NCI-H2196 treated with DMSO at 0.1 percent for 48 hours (cell line): ENCODE data around the gene CD48.
"Not testable (repeated sequence)": the region's sequence is repeated elsewhere in the genome, so short reads cannot be mapped to it uniquely, and the experiment has no call there.

Experiments
- DNase-seq: peaks from one replicate; lab custom pipeline; 2025; ENCODE audit not compliant: unreplicated experiment; lab: John Stamatoyannopoulos, UW

Gene CD48

GRCh38 chr1:160656737-160657136, 54.9 kb downstream of the CD48 start:
- no peak for DNase-seq

GRCh38 chr1:160653620-160654016, 58.0 kb downstream of the CD48 start:
- DNase-seq: no peak

GRCh38 chr1:160652924-160653619, 58.5 kb downstream of the CD48 start:
- DNase-seq: no peak

- DNase-seq: not testable (repeated sequence)
Observed at GRCh38 chr1:160652065-160652641, 59.5 kb downstream of the CD48 start.

GRCh38 chr1:160651433-160652064, 60.1 kb downstream of the CD48 start:
- DNase-seq: no peak

GRCh38 chr1:160647329-160647720, 64.3 kb downstream of the CD48 start:
- no peak for DNase-seq

- DNase-seq: no peak
Observed at GRCh38 chr1:160646711-160647328, 64.8 kb downstream of the CD48 start, which contains the start of gene SLAMF1. SLAMF1 (minus strand) TSS chr1:160647044; CDS start chr1:160646945, 99 bp downstream.

GRCh38 chr1:160646180-160646579, 65.4 kb downstream of the CD48 start:
- no peak for DNase-seq

GRCh38 chr1:160645386-160646130, 66.1 kb downstream of the CD48 start:
- DNase-seq: no peak

GRCh38 chr1:160644399-160644798, 67.2 kb downstream of the CD48 start:
- DNase-seq: no peak

GRCh38 chr1:160643138-160643537, 68.5 kb downstream of the CD48 start:
- no peak for DNase-seq

- DNase-seq: no peak
Observed at GRCh38 chr1:160642281-160642644, 69.4 kb downstream of the CD48 start.

GRCh38 chr1:160641323-160642280, 70.0 kb downstream of the CD48 start:
- DNase-seq: no peak

- no peak for DNase-seq
Observed at GRCh38 chr1:160640359-160641123, 71.1 kb downstream of the CD48 start.

GRCh38 chr1:160639652-160640051, 72.0 kb downstream of the CD48 start:
- no peak for DNase-seq

- DNase-seq: no peak
Observed at GRCh38 chr1:160638926-160639325, 72.7 kb downstream of the CD48 start.

- no peak for DNase-seq
Observed at GRCh38 chr1:160638540-160638857, 73.1 kb downstream of the CD48 start.

GRCh38 chr1:160637821-160638539, 73.6 kb downstream of the CD48 start:
- no peak for DNase-seq

GRCh38 chr1:160637065-160637464, 74.6 kb downstream of the CD48 start:
- no peak for DNase-seq
